H1 (cell line): Measurements from ENCODE around the gene RERE. TPM values are rescaled to one million over a fixed set of nuclear protein-coding genes. Genes with fewer than 3 reads are reported as not detected.

Source experiments
- KDM5A ChIP-seq: fragments of 200-600 bp; IDR thresholded peaks from 2 replicates; pipeline ENCODE4 v1.7.1; 2012; ENCODE audit warnings: mild to moderate bottlenecking, low read length, inconsistent platforms, mixed read lengths
- MAX ChIP-seq: IDR thresholded peaks from 2 replicates; pipeline ENCODE4 v1.6.1; 2012; ENCODE audit warnings: inconsistent platforms
- microRNA-seq, 2 experiments: library from miRNA; unstranded; fragments of <30 nt; microRNA quantifications; one replicate each; pipeline versions ENCODE4 to v1.2.0, GENCODE V29; 2016 to 2020; ENCODE audit warnings: borderline microRNAs expressed in 2 of 2, borderline number of aligned reads in 2 of 2, borderline replicate concordance in 1 of 2
- polyA plus RNA-seq, 7 experiments: library from polyadenylated mRNA; depleted of rRNA in 3 of 7; stranded (reverse) in 5 of 7; unstranded in 2 of 7; fragments of >200 nt in 5 of 7; fragments of 200-250 nt in 2 of 7; gene quantifications; 1 replicate in 5 of 7; 2 replicates in 1 of 7; 4 replicates in 1 of 7; pipeline versions ENCODE4 v1.2.1 to v1.2.3, GENCODE V29; 2011 to 2013; ENCODE audit warnings: missing spikeins in 2 of 7, mixed read lengths in 2 of 7
- small RNA-seq: library from polyadenylated mRNA; stranded (forward); fragments of <200 nt; extraction: miRNeasy Mini kit (QIAGEN cat#:217004); gene quantifications from one replicate; pipeline ENCODE3, GENCODE V24; 2013; ENCODE audit not compliant: insufficient read depth
- total RNA-seq: library from RNA; stranded (reverse); fragmentation: NEBNext Ultra II Directional; extraction: Animal tissue kit (Norgen Biotek cat#: 25700); gene quantifications from 2 replicates; pipeline ENCODE4 v1.2.1, GENCODE V29; 2021

RERE gene
- total and polyA plus RNA-seq, 2 of the 8 experiments (the other 6 are each of a cell fraction or from before 2014, with no cell fraction given) = 15.3 to 142 TPM

GRCh38 chr1:8303141-8303540, 514.3 kb downstream of the RERE start (continued):
- TF ChIP-seq KDM5A = no peak
- no peak for TF ChIP-seq MAX
- TF ChIP-seq, all 59 proteins: peak for 0

Small RNA genes within 50 kb of the gene (microRNA-seq; reads per million reads assigned to microRNA genes)
- 0 to 0.61 reads per million in 2 experiments for gene MIR6728

Small RNA genes within 50 kb of the gene (small RNA-seq; reads per million reads assigned to genes)
- 1.4 reads per million for gene MIR6728
- gene RF00019 = not detected
- gene RF00599 = not detected

Other genes with a start within 250 kb of the RERE start
- 2,080 and 2,117 TPM in 2 replicates for gene ENO1, start 61.0 kb upstream of the RERE start, total RNA-seq
- 1,763 and 2,059 TPM in 2 replicates for gene ENO1, start 61.0 kb upstream of the RERE start, polyA plus RNA-seq (2011; rRNA removed)
- not detected in 2 replicates for gene CA6, start 128.2 kb upstream of the RERE start, total RNA-seq
- gene CA6, start 128.2 kb upstream of the RERE start, polyA plus RNA-seq (2011; rRNA removed) = not detected in 2 replicates
- not detected in 2 replicates for gene SLC2A7, start 208.8 kb upstream of the RERE start, total RNA-seq
- gene SLC2A7, start 208.8 kb upstream of the RERE start, polyA plus RNA-seq (2011; rRNA removed) = not detected in 2 replicates